Right forelimb (tissue), 1 donor: ENCODE data around the gene CATSPER2.
"Not testable (repeated sequence)": the region's sequence is repeated elsewhere in the genome, so short reads cannot be mapped to it uniquely, and the experiment has no call there.

ENCODE experiments used
- DNase-seq: peaks from one replicate; pipeline ENCODE4 v3.0.0-alpha.2; 2018

The CATSPER2 gene

DNA sequence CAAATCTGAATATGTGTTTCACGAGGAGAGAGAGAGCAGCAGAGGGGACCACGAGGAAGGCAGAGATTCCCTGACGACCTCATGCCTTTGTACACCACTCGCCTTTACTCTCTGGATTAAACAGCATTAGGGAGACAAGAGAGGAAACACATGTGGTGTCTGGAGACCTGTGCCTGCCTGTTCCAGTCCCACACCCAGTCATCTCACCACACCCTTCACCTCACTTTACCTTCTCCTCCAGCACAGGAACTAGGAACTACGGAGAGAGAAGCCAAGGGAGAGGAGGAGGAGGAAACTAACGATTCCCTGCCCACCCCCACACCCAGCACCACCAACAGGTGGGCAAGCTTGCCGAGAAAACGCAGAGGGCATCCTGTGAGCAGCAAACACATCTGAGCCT lies 55.8 kb downstream of the CATSPER2 start:
- DNase-seq: not testable (repeated sequence)

DNA sequence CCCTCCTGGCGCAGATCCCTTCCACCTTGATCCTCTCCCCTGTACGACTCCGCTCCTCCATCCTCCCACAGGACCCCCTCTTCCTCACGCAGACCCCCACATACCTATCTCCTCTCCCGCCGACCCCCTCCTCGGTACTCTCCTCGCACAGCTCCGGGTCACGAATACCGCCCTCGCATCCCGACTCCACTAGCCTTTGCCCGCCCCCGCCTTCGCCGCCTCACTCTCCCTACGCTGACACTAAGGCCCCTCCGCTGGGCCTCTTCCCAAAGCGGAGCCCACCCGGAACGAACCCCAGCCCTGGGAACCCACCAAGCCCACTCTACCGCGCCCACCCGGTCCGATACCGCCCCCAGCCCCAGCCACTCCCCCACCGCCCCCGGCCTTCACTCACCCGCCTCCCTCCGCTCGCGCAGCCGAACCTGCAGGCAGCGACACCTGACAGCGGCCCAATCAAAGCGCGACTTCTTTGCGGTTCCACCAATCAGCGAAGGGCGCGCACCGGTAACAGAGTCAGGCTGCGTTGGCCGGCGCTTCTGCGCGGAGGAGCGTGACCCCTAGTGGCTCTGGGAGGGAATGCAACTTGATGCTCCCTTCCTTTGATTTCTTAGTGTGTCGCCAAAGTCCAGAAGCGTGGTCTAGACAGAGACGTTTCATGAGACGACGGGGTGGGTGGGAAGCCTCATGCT lies 58.7 kb downstream of the CATSPER2 start, which contains the start of gene PPIP5K1:
PPIP5K1 (minus strand) TSS at position 431 of the 689 bp plus-strand sequence. CDS start 5,704 bp downstream, outside the sequence.
- not testable (repeated sequence) for DNase-seq
